ENCODE measurements around the gene RBKS. TPM values are rescaled to one million over a fixed set of nuclear protein-coding genes. Genes with fewer than 3 reads are reported as not detected.
A peak's percentile ranks its signal among the peaks of the same experiment; 100 is the strongest.

Gene RBKS
- total and polyA plus RNA-seq, 12 donors = 0.88 to 9.1 (median 5.0) TPM

- Histone ChIP-seq H3K27me3 (no peaks in the 10 kb centered on the region), H3K36me3 (peaks cover 0 to 9% (median 0%) of the 10 kb centered on the region in 9 donors), H3K9me3 (peaks cover 0 to 13% (median 0%) of the 10 kb centered on the region in 11 donors), H3K27ac (no peak overlapping the region), H3K4me3 (no peak overlapping the region), H3K4me1 (peaks cover 0 to 12% (median 0%) of the 10 kb centered on the region in 9 donors)
- intact Hi-C loops (cut with DNase I) = no loop called here
- 95 to 98% methylated on average over 4 of the region's 4 CpGs for WGBS, 2 donors
- TF ChIP-seq CTCF (IDR thresholded peaks at IDR 0.05) = no peak
- no peak for DNase-seq
- ATAC-seq = no peak
These were observed 32.6 kb downstream of the RBKS start for GRCh38 chr2:27857417-27858172.

DNA sequence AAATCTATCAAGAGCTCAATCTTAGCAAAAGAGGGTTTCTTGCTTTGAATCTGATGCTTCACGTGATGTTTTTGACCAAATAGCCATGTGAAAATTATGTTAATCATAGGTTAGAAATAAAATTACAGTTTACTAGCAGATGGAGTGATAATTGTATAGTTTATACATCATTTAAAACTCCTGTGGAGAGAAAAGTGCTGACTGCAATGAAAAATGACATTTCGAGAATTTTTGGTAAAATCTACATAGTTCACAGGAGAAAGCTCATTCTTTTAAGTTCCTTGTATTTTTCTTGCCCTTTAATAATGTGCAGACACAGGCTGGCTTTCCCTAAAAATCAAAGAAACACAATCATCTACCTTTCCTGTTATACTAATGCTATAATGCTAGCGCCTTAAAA lies 33.2 kb downstream of the RBKS start:
- 94 to 97% methylated on average over 3 of the region's 3 CpGs for WGBS, 2 donors
- DNase-seq (no peak), ATAC-seq (no peak)
- TF ChIP-seq CTCF (IDR thresholded peaks at IDR 0.05) = no peak
- H3K9me3 ChIP-seq = peaks cover 0 to 13% (median 0%) of the 10 kb centered on the region in 11 donors
- peaks cover 0 to 9% (median 0%) of the 10 kb centered on the region in 9 donors for H3K36me3 ChIP-seq
- no peak overlapping the region for H3K27ac ChIP-seq
- no peak overlapping the region for H3K4me3 ChIP-seq
- H3K4me1 ChIP-seq = peaks cover 0 to 12% (median 0%) of the 10 kb centered on the region in 9 donors
- intact Hi-C loops (cut with DNase I) = no loop called here
- H3K27me3 ChIP-seq = no peaks in the 10 kb centered on the region

DNA sequence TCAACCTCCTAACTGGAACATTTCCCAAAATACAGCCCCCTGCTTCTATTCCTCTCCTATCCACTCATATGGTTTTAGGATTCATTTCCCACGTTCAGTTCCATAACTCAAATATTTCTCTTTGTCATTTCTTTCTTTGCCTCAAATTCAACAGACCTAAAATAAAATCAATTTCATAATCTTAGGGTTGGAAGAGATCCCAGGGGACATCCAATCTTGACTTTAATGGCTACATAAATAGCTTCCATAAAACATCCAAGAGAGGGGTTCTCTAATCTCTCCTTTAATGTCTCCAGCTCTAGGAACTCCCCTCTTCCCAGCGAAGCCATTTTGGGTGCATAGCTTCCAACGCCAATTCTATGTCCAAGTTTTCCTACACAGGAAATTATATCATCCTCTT lies 33.8 kb downstream of the RBKS start:
- TF ChIP-seq CTCF (IDR thresholded peaks at IDR 0.05) = no peak
- WGBS, 2 donors = 55 to 60% methylated on average over 3 of the region's 3 CpGs
- peaks cover 0 to 9% (median 0%) of the 10 kb centered on the region in 9 donors for H3K36me3 ChIP-seq
- H3K27me3 ChIP-seq = no peaks in the 10 kb centered on the region
- ATAC-seq (no peak), DNase-seq (no peak)
- no peak overlapping the region for H3K4me3 ChIP-seq
- H3K9me3 ChIP-seq = peaks cover 0 to 13% (median 0%) of the 10 kb centered on the region in 11 donors
- peaks cover 0 to 12% (median 0%) of the 10 kb centered on the region in 9 donors for H3K4me1 ChIP-seq
- intact Hi-C loops (cut with DNase I) = no loop called here
- no peak overlapping the region for H3K27ac ChIP-seq

DNA sequence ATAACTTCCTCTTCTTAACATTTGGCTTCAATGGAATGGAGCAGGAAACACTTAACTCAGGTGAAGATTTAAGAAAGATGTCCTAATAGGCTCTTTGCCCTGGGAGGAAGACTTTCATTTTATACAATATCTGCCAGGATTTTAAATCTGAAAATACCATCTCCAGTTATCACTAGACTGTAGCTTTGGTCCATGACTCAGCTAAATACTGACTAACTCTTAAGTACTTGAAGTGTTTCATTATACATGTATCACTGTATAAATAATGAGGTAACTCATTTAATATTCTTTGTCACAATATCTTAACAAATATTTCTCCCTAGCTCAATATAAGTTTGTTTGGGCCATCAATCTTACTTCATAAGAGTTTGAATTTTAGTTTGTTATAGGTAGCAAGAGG lies 34.7 kb downstream of the RBKS start:
- intact Hi-C loops (cut with DNase I) = no loop called here
- DNase-seq (no peak), ATAC-seq (no peak)
- Histone ChIP-seq H3K27ac (peak overlapping the region in 1 of 10 donors; percentile 8), H3K9me3 (peaks cover 0 to 13% (median 0%) of the 10 kb centered on the region in 11 donors), H3K36me3 (peaks cover 0 to 9% (median 0%) of the 10 kb centered on the region in 9 donors), H3K27me3 (no peaks in the 10 kb centered on the region), H3K4me3 (no peak overlapping the region), H3K4me1 (peaks cover 0 to 12% (median 0%) of the 10 kb centered on the region in 9 donors)
- TF ChIP-seq CTCF (IDR thresholded peaks at IDR 0.05) = no peak

Data from heart right ventricle (tissue), 16 donors.